Measurements from ENCODE around the gene CDK15. TPM values are rescaled to one million over a fixed set of nuclear protein-coding genes. Genes with fewer than 3 reads are reported as not detected.
"Not testable (repeated sequence)": the region's sequence is repeated elsewhere in the genome, so short reads cannot be mapped to it uniquely, and the experiment has no call there.

Gene CDK15
- total and polyA plus RNA-seq, 4 donors, result 0.22 to 0.55 (median 0.40) TPM

DNA sequence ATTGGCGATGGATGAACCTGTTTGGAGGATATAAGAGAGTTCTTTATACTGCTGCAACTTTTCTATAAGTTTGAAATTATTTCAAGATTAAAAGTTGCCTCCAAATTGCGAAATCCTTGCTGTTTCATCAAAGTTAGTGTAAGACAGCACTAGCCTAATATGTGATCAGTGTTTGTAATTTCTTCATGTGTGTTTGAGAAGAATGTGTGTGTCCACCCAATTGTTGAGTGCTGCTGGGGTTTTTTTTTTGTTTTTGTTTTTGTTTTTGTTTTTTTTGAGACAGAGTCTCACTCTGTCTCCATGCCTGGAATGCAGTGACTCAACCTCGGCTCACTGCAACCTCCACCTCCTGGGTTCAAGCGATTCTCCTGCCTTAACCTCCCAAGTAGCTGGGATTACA is 33.4 kb downstream of the CDK15 start:
- Histone ChIP-seq H3K9me3 (ENCODE audit: control insufficient read depth, insufficient read depth, low read length) (no peaks in the 10 kb centered on the region), H3K36me3 (ENCODE audit: control insufficient read depth, insufficient read depth, low read length) (no peaks in the 10 kb centered on the region), H3K27ac (ENCODE audit: low read depth, low read length) (no peak overlapping the region), H3K27me3 (ENCODE audit: control insufficient read depth, insufficient read depth, low read length) (no peaks in the 10 kb centered on the region), H3K4me1 (ENCODE audit: control insufficient read depth, insufficient read depth, low read length) (no peaks in the 10 kb centered on the region), H3K4me3 (ENCODE audit: low read depth, low read length) (no peak overlapping the region)
- no peak for DNase-seq (ENCODE audit: low read depth in 4 of 6, low spot score in 6 of 6)
- 96% methylated on average over 3 of the region's 4 CpGs for WGBS (ENCODE audit: insufficient coverage)

DNA sequence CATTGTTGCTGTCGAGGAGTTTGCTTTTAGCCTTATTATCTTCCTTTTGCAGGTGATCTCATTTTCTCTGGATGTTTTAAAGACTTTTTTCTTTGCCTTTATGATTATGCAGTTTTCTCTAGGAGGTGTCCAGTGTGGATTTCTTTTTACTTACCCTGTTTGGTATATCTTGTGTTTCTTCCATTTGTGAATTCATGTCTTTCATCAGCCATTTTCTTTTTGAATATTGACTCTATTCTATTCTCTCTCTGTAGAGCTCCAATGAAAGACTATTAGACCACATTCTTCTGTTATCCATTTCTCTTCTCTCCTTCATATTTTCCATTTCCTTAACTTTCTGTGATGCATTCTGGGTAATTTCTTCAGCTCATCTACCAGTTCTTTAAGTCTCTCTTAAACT is 34.4 kb downstream of the CDK15 start:
- no peaks in the 10 kb centered on the region for H3K9me3 ChIP-seq (ENCODE audit: control insufficient read depth, insufficient read depth, low read length)
- no CpG with 5 or more reads among the region's 1 CpG for WGBS (ENCODE audit: insufficient coverage)
- no peaks in the 10 kb centered on the region for H3K4me1 ChIP-seq (ENCODE audit: control insufficient read depth, insufficient read depth, low read length)
- no peaks in the 10 kb centered on the region for H3K36me3 ChIP-seq (ENCODE audit: control insufficient read depth, insufficient read depth, low read length)
- DNase-seq (ENCODE audit: low read depth in 4 of 6, low spot score in 6 of 6), result no peak
- no peak overlapping the region for H3K4me3 ChIP-seq (ENCODE audit: low read depth, low read length)
- no peak overlapping the region for H3K27ac ChIP-seq (ENCODE audit: low read depth, low read length)
- H3K27me3 ChIP-seq (ENCODE audit: control insufficient read depth, insufficient read depth, low read length), result no peaks in the 10 kb centered on the region

DNA sequence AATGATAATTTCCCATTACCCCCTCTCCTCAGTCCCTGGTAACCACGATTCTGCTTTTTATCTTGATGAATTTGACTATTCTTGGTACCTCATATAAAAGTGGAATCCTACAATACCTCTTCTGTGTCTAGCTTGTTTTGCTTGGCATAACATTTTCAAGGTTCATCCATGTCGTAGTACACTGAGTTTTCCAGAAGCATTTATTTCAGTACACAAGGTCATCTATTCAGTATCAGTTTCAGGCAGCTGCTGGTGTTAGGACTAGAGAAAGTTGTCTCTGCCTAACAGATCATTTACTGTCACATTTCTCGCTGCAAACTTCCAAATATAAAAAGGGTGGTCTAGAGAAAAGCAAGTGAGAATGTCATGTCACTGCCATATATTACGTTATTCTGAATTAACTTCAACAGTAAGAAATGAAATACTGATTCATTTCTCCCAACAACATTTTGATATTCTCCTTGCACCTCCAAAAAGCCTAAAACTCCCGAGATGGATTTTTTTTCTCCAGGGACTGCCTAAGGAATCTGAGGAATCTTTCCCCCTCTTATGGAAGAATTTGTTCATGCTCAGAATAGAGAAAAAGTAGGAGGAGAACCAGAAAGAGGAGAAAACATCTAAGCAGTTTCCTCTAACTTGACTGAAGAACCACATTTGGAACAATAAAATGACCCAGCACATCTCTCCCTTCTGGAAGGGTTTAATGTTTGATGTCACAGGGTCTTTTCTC is 36.0 kb downstream of the CDK15 start:
- Histone ChIP-seq H3K4me3 (ENCODE audit: low read depth, low read length) (no peak overlapping the region), H3K27me3 (ENCODE audit: control insufficient read depth, insufficient read depth, low read length) (no peaks in the 10 kb centered on the region), H3K27ac (ENCODE audit: low read depth, low read length) (no peak overlapping the region), H3K9me3 (ENCODE audit: control insufficient read depth, insufficient read depth, low read length) (no peaks in the 10 kb centered on the region), H3K36me3 (ENCODE audit: control insufficient read depth, insufficient read depth, low read length) (no peaks in the 10 kb centered on the region), H3K4me1 (ENCODE audit: control insufficient read depth, insufficient read depth, low read length) (no peaks in the 10 kb centered on the region)
- DNase-seq (ENCODE audit: low read depth in 4 of 6, low spot score in 6 of 6), result no peak
- WGBS (ENCODE audit: insufficient coverage), result no CpG with 5 or more reads among the region's 5 CpGs

DNA sequence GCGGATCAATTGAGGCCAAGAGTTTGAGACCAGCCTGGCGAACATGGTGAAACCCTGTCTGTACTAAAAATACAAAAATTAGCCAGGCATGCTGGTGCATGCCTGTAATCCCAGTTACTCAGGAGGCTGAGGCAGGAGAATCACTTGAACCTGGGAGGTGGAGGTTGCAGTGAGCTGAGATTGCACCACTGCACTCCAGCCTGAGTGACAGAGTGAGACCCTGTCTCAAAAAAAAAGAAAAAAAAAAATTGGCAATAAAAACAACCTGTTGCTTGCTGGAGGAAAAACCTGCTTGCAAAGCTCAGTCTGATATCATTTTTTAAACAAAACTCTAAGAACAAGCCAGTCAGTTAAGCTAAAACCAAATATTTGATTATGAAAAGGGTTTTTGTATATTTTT is 38.6 kb downstream of the CDK15 start:
- H3K9me3 ChIP-seq (ENCODE audit: control insufficient read depth, insufficient read depth, low read length); H3K4me3 ChIP-seq (ENCODE audit: low read depth, low read length); H3K4me1 ChIP-seq (ENCODE audit: control insufficient read depth, insufficient read depth, low read length); H3K27ac ChIP-seq (ENCODE audit: low read depth, low read length); DNase-seq (ENCODE audit: low read depth in 4 of 6, low spot score in 6 of 6); H3K36me3 ChIP-seq (ENCODE audit: control insufficient read depth, insufficient read depth, low read length); H3K27me3 ChIP-seq (ENCODE audit: control insufficient read depth, insufficient read depth, low read length): not testable (repeated sequence)
- 75% methylated on average over 2 of the region's 2 CpGs for WGBS (ENCODE audit: insufficient coverage)

DNA sequence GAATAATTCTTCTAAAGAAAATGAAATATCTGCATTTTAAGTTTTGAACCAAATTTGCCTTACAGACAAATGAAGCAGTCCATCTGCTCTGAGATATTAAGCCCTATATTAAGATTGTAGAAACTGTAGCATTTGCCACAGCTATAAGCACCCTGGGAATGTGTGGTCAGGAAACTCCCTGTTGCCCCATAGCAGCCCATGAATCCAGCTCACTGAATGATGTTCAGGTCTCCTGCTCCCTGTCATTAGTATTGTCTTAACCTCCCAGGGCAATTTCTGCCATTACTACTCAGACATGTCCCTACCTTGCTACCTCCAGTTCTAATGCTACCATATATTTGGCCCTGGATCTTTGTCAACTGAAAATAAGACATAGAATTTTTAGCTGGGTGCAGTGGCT is 41.1 kb downstream of the CDK15 start:
- Histone ChIP-seq H3K4me1 (ENCODE audit: control insufficient read depth, insufficient read depth, low read length) (no peaks in the 10 kb centered on the region), H3K36me3 (ENCODE audit: control insufficient read depth, insufficient read depth, low read length) (no peaks in the 10 kb centered on the region), H3K27me3 (ENCODE audit: control insufficient read depth, insufficient read depth, low read length) (no peaks in the 10 kb centered on the region), H3K4me3 (ENCODE audit: low read depth, low read length) (no peak overlapping the region), H3K27ac (ENCODE audit: low read depth, low read length) (no peak overlapping the region), H3K9me3 (ENCODE audit: control insufficient read depth, insufficient read depth, low read length) (no peaks in the 10 kb centered on the region)
- DNase-seq (ENCODE audit: low read depth in 4 of 6, low spot score in 6 of 6), result no peak

DNA sequence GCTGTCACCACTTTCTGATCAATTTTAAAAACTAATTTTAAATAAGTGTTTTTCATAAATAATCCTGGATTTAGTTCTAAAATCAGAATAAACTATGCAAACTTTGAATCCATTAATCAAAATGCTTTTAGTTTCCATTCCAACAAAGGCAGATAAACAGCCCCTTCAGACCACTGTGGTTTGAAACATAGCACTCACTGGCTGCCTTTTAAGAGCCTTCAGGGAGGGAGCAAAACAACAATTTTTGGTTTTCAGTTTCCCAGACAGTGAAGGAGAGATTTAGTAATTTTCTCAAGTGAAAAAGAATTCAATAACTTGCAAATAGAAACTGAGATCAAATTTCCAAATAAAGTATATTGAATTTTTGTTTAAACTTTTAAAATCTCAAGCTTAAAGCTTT is 46.1 kb downstream of the CDK15 start:
- no peak overlapping the region for H3K27ac ChIP-seq (ENCODE audit: low read depth, low read length)
- H3K9me3 ChIP-seq (ENCODE audit: control insufficient read depth, insufficient read depth, low read length), result no peaks in the 10 kb centered on the region
- DNase-seq (ENCODE audit: low read depth in 4 of 6, low spot score in 6 of 6), result no peak
- H3K36me3 ChIP-seq (ENCODE audit: control insufficient read depth, insufficient read depth, low read length), result no peaks in the 10 kb centered on the region
- H3K4me1 ChIP-seq (ENCODE audit: control insufficient read depth, insufficient read depth, low read length), result no peaks in the 10 kb centered on the region
- no peak overlapping the region for H3K4me3 ChIP-seq (ENCODE audit: low read depth, low read length)
- H3K27me3 ChIP-seq (ENCODE audit: control insufficient read depth, insufficient read depth, low read length), result peaks cover 3% of the 10 kb centered on the region

DNA sequence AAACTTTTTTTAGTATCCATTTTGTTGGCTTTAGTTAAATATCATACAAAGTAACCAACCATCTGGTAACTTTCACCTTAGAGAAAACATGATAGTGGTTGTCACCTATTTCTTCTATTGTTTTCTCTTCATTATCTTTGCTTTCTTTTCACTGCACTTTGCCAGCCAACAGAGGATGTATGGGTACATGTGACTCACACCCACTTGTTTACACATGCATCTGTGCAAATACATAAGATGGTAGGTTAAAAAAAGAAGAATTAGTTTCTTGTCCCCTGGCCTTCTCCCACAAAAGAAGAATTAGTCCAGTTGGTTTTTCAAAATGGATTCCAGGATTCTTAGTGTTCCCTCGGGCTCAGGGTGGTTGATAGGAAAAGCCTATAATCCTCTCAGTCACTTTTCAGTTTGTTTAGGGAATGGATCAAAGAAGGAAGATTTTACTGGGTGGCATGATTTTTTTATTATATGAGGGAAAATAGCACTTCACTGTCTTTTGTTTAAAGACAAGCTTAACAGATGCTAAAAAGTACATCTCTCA is 46.6 kb downstream of the CDK15 start:
- Histone ChIP-seq H3K4me1 (ENCODE audit: control insufficient read depth, insufficient read depth, low read length) (no peaks in the 10 kb centered on the region), H3K27ac (ENCODE audit: low read depth, low read length) (no peak overlapping the region), H3K27me3 (ENCODE audit: control insufficient read depth, insufficient read depth, low read length) (peaks cover 3% of the 10 kb centered on the region), H3K9me3 (ENCODE audit: control insufficient read depth, insufficient read depth, low read length) (no peaks in the 10 kb centered on the region), H3K36me3 (ENCODE audit: control insufficient read depth, insufficient read depth, low read length) (no peaks in the 10 kb centered on the region), H3K4me3 (ENCODE audit: low read depth, low read length) (no peak overlapping the region)
- no CpG with 5 or more reads among the region's 1 CpG for WGBS (ENCODE audit: insufficient coverage)
- DNase-seq (ENCODE audit: low read depth in 4 of 6, low spot score in 6 of 6), result no peak

DNA sequence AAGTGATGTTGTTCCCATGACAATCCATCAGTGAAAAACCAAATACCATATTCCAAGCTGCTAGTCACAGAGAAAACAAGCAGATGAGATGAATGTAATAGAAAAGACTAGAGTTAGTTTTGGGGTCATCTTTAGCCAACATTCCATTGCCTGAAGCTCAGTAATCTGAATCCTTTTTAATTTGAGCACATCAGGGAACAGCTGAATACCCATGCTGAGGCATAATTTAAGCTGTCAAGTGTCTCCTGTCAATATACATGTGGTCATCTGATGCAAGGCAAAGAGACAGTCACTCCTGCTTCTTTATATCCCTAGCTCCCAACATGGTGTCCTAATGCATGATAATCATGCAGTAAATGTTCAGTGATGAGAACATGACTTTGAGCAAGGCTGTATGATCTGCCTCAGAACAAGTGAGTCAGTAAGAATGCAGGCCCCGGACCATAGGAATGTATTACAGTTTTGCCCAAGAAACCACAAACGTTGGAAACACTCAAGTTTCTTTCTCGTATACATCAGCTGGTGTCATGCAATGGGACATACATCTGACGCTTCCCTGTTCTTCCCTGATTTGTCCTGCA is 48.0 kb downstream of the CDK15 start:
- no peaks in the 10 kb centered on the region for H3K9me3 ChIP-seq (ENCODE audit: control insufficient read depth, insufficient read depth, low read length)
- 93% methylated on average over 3 of the region's 4 CpGs for WGBS (ENCODE audit: insufficient coverage)
- peaks cover 7% of the 10 kb centered on the region for H3K4me1 ChIP-seq (ENCODE audit: control insufficient read depth, insufficient read depth, low read length)
- DNase-seq (ENCODE audit: low read depth in 4 of 6, low spot score in 6 of 6), result no peak
- peaks cover 3% of the 10 kb centered on the region for H3K27me3 ChIP-seq (ENCODE audit: control insufficient read depth, insufficient read depth, low read length)
- H3K27ac ChIP-seq (ENCODE audit: low read depth, low read length), result no peak overlapping the region
- H3K4me3 ChIP-seq (ENCODE audit: low read depth, low read length), result no peak overlapping the region
- no peaks in the 10 kb centered on the region for H3K36me3 ChIP-seq (ENCODE audit: control insufficient read depth, insufficient read depth, low read length)

DNA sequence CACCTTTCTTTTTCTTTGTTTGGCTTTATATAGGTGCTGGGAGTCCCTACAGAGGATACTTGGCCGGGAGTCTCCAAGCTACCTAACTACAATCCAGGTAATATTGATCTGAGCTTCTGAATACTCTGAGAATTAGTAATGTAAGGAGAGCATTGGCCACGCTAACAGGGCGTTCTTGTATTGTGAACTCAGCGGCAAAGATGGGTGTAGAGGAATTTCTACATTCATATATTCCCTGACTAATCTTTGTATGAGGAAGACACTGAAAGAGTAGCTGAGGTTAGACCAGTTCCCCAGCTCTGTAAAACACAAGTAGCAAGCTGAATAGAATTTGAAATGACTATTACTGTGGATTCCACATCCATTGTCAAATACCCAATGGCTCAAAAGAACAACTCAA is 48.5 kb downstream of the CDK15 start:
- peaks cover 9% of the 10 kb centered on the region for H3K4me1 ChIP-seq (ENCODE audit: control insufficient read depth, insufficient read depth, low read length)
- H3K36me3 ChIP-seq (ENCODE audit: control insufficient read depth, insufficient read depth, low read length), result no peaks in the 10 kb centered on the region
- no peak overlapping the region for H3K4me3 ChIP-seq (ENCODE audit: low read depth, low read length)
- H3K9me3 ChIP-seq (ENCODE audit: control insufficient read depth, insufficient read depth, low read length), result no peaks in the 10 kb centered on the region
- peaks cover 3% of the 10 kb centered on the region for H3K27me3 ChIP-seq (ENCODE audit: control insufficient read depth, insufficient read depth, low read length)
- DNase-seq (ENCODE audit: low read depth in 4 of 6, low spot score in 6 of 6), result no peak
- WGBS (ENCODE audit: insufficient coverage), result no CpG with 5 or more reads among the region's 4 CpGs
- H3K27ac ChIP-seq (ENCODE audit: low read depth, low read length), result no peak overlapping the region

DNA sequence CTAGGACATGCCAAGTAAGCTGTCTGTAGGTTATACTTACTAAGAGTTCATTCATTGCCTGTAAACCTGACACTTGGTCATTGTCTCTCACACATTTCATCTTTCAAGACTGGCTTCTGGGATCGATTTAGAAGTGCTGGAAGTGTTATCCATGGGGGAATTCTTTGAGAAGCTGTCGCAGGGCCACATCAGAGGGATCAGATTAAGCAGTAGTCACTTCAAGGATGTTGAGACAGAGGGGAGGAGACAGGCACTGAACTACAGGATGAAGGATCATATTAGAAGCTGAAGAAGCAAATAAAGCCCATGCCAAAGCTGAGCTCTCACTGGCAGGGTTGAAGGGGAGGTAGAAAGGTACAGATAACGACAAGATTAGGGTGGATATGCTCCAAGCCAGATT is 49.0 kb downstream of the CDK15 start:
- peaks cover 9% of the 10 kb centered on the region for H3K4me1 ChIP-seq (ENCODE audit: control insufficient read depth, insufficient read depth, low read length)
- H3K4me3 ChIP-seq (ENCODE audit: low read depth, low read length), result no peak overlapping the region
- peaks cover 3% of the 10 kb centered on the region for H3K27me3 ChIP-seq (ENCODE audit: control insufficient read depth, insufficient read depth, low read length)
- DNase-seq (ENCODE audit: low read depth in 4 of 6, low spot score in 6 of 6), result no peak
- H3K9me3 ChIP-seq (ENCODE audit: control insufficient read depth, insufficient read depth, low read length), result no peaks in the 10 kb centered on the region
- no peaks in the 10 kb centered on the region for H3K36me3 ChIP-seq (ENCODE audit: control insufficient read depth, insufficient read depth, low read length)
- no peak overlapping the region for H3K27ac ChIP-seq (ENCODE audit: low read depth, low read length)
- 96% methylated on average over 2 of the region's 3 CpGs for WGBS (ENCODE audit: insufficient coverage)

All from spinal cord (tissue), 10 donors.